K562 (cell line): Measurements from ENCODE around the gene CTNNA3. TPM values are rescaled to one million over a fixed set of nuclear protein-coding genes. Genes with fewer than 3 reads are reported as not detected.

Experiments used
- ATAC-seq: fragments of 200-7000 bp; cut with Tn5 transposase; 3 replicates; pipeline ENCODE4 v1.9.1; 2020; ENCODE audit warnings: moderate library complexity
- BruUV-seq: library from RNA; stranded (reverse); fragments of 400-500 nt; replicated peaks from 2 replicates; lab custom pipeline; 2021; lab: Mats Ljungman, UMichigan
- CTCF ChIA-PET: fragments of 300-600 bp; formaldehyde crosslinking; extraction: SDS; loops from one replicate; lab custom pipeline; 2021; ENCODE audit warnings: low intra/inter-chr PET ratio; lab: Yijun Ruan, JAX
- POLR2A ChIA-PET: fragments of 300-600, 350-650 bp; sonication (Branson Sonifier 250); formaldehyde crosslinking; extraction: SDS; loops from one replicate; lab custom pipeline; 2021; ENCODE audit warnings: antibody characterized with exemption, inconsistent platforms; lab: Yijun Ruan, JAX
- DNase-seq, 4 experiments: peaks; one replicate each; pipeline versions ENCODE4 v3.0.0 to v3.0.0-alpha.2; 2011 to 2018; ENCODE audit warnings: low spot score in 3 of 4, mixed read lengths in 3 of 4; ENCODE audit errors: extremely low read depth in 1 of 4
- FAIRE-seq: peaks from 2 replicates; lab custom pipeline; 2011; peaks lifted over from hg19 to GRCh38; lab: Jason Lieb, UNC
- H2AFZ ChIP-seq: 2 replicates; pipeline ENCODE4 v1.6.0; 2011; ENCODE audit warnings: low read depth, low read length, control low read depth, inconsistent platforms
- H3K27ac ChIP-seq: fragments of 200-600 bp; 3 replicates; pipeline ENCODE4 v1.8.0; 2011; ENCODE audit warnings: low read depth, mild to moderate bottlenecking, control low read depth, inconsistent platforms, low read length, moderate library complexity, mixed read lengths; ENCODE audit errors: extremely low read depth
- H3K27me3 ChIP-seq, 2 experiments: fragments of 300-600 bp in 1 of 2; 2 replicates in 1 of 2; 3 replicates in 1 of 2; pipeline versions ENCODE4 v1.6.0 to v1.8.0; 2011; ENCODE audit warnings: inconsistent platforms in 2 of 2, low read length in 2 of 2, mild to moderate bottlenecking in 1 of 2, mixed read lengths in 1 of 2, moderate library complexity in 1 of 2; ENCODE audit not compliant: control insufficient read depth in 2 of 2, insufficient read depth in 2 of 2
- H3K36me3 ChIP-seq: fragments of 300-600 bp; 3 replicates; pipeline ENCODE4 v1.8.0; 2011; ENCODE audit warnings: mild to moderate bottlenecking, low read length, inconsistent platforms; ENCODE audit not compliant: control insufficient read depth, insufficient read depth
- H3K4me1 ChIP-seq, 2 experiments: fragments of 200-600 bp in 1 of 2; replicated peaks in 1 of 2; 2 replicates in 1 of 2; 3 replicates in 1 of 2; pipeline versions ENCODE4 v1.5.1 to v1.8.0; 2011; ENCODE audit warnings: inconsistent platforms in 2 of 2, low read length in 2 of 2, mild to moderate bottlenecking in 1 of 2, mixed read lengths in 1 of 2, moderate library complexity in 1 of 2; ENCODE audit not compliant: control insufficient read depth in 2 of 2, insufficient read depth in 2 of 2
- H3K4me2 ChIP-seq: 2 replicates; pipeline ENCODE4 v1.6.1; 2011; ENCODE audit warnings: low read length, control low read depth, inconsistent platforms, mixed read lengths; ENCODE audit not compliant: insufficient read depth
- H3K4me3 ChIP-seq: fragments of 200-600 bp; sonication (generic), shearing (Covaris generic); 2 replicates; pipeline ENCODE4 v1.5.1; 2016; ENCODE audit warnings: control low read depth, inconsistent platforms
- H3K79me2 ChIP-seq: fragments of 200-600 bp; 3 replicates; pipeline ENCODE4 v1.8.0; 2011; ENCODE audit warnings: low read length, inconsistent platforms; ENCODE audit not compliant: control insufficient read depth, insufficient read depth
- H3K9ac ChIP-seq, 2 experiments: 2 replicates each; pipeline versions ENCODE4 v1.6.0 to v1.6.1; 2011; ENCODE audit warnings: low read depth in 2 of 2, low read length in 2 of 2, control low read depth in 1 of 2, inconsistent platforms in 1 of 2, mild to moderate bottlenecking in 1 of 2, mixed read lengths in 1 of 2; ENCODE audit not compliant: insufficient read depth in 1 of 2
- H3K9me1 ChIP-seq: one replicate; pipeline ENCODE4 v1.6.0; 2011; ENCODE audit warnings: inconsistent platforms, mild to moderate bottlenecking, low read length, moderate library complexity; ENCODE audit not compliant: control insufficient read depth, insufficient read depth
- H3K9me3 ChIP-seq: replicated peaks from 2 replicates; pipeline ENCODE4 v1.5.1; 2011; ENCODE audit warnings: low read depth, low read length, inconsistent platforms; ENCODE audit not compliant: control insufficient read depth, insufficient read depth
- H4K20me1 ChIP-seq: replicated peaks from 2 replicates; pipeline ENCODE4 v1.6.1; 2011; ENCODE audit warnings: low read length, inconsistent platforms, mixed read lengths; ENCODE audit not compliant: control insufficient read depth, insufficient read depth
- FOS ChIP-seq: IDR thresholded peaks from 3 replicates; pipeline ENCODE4 v1.6.1; 2011; ENCODE audit not compliant: insufficient read length; ENCODE audit errors: extremely low read depth
- GTF2F1 ChIP-seq: IDR thresholded peaks from 2 replicates; pipeline ENCODE4 v1.6.1; 2011; ENCODE audit warnings: low read depth, low read length, improper control_type of control experiment
- KLF10 ChIP-seq: fragments of 250-450 bp; sonication (Bioruptor Pico); IDR thresholded peaks from 2 replicates; pipeline ENCODE4 v1.6.1; 2021; ENCODE audit warnings: matching md5 sums
- NR3C1 ChIP-seq: sonication (generic); formaldehyde crosslinking; IDR thresholded peaks from 2 replicates; pipeline ENCODE4 v1.8.1; 2022; ENCODE audit warnings: missing genetic modification reagents
- PCBP1 ChIP-seq: fragments of 200-400 bp; formaldehyde crosslinking; IDR thresholded peaks from 2 replicates; pipeline ENCODE4 v1.6.1; 2018; ENCODE audit warnings: mild to moderate bottlenecking, low read depth, low read length; ENCODE audit not compliant: poor library complexity, severe bottlenecking
- PHF20 ChIP-seq: fragments of 450-650 bp; IDR thresholded peaks from 2 replicates; pipeline ENCODE4 v1.6.1; 2018; ENCODE audit not compliant: partially characterized antibody
- PYGO2 ChIP-seq: fragments of 450-650 bp; IDR thresholded peaks from 2 replicates; pipeline ENCODE4 v1.6.1; 2016; ENCODE audit warnings: mild to moderate bottlenecking, missing genetic modification characterization, moderate library complexity, missing compliant biosample characterization
- SAFB2 ChIP-seq: fragments of 200-400 bp; formaldehyde crosslinking; IDR thresholded peaks from 2 replicates; pipeline ENCODE4 v1.6.1; 2018; ENCODE audit warnings: borderline replicate concordance, low read length, low read depth, moderate library complexity; ENCODE audit not compliant: severe bottlenecking
- TEAD1 ChIP-seq, 2 experiments: fragments of 450-650 bp in 1 of 2; sonication (generic) in 1 of 2; formaldehyde crosslinking; IDR thresholded peaks; 2 replicates each; pipeline versions ENCODE4 v1.4.0 to v1.8.0; 2020 to 2022; ENCODE audit warnings: mild to moderate bottlenecking in 2 of 2, missing genetic modification reagents in 1 of 2
- TRIM28 ChIP-seq: fragments of 450-650 bp; IDR thresholded peaks from 2 replicates; pipeline ENCODE4 v1.6.1; 2017
- ZFPM2 ChIP-seq: fragments of 250-450 bp; sonication (Bioruptor Pico); IDR thresholded peaks from 2 replicates; pipeline ENCODE4 v1.5.1; 2022; ENCODE audit warnings: mild to moderate bottlenecking
- ZNF184 ChIP-seq: sonication (generic); formaldehyde crosslinking; IDR thresholded peaks from 2 replicates; pipeline ENCODE4 v1.5.0; 2020; ENCODE audit warnings: missing genetic modification reagents
- ZNF277 ChIP-seq: fragments of 250-450 bp; sonication (Bioruptor Pico); IDR thresholded peaks from 2 replicates; pipeline ENCODE4 v1.8.0; 2022; ENCODE audit warnings: inconsistent platforms, mild to moderate bottlenecking, moderate library complexity, borderline replicate concordance
- WGBS: fragments of 100-300 bp; shearing (Covaris generic); methylation state at CpG from one replicate; pipeline ENCODE4 v1.1.6; 2016; ENCODE audit warnings: low coverage, mixed read lengths; ENCODE audit not compliant: insufficient coverage; ENCODE audit errors: missing lambda C conversion rate; 5-methylcytosine and 5-hydroxymethylcytosine counted together
- in situ Hi-C: fragments of 300-500 bp; cut with MboI; formaldehyde crosslinking; loops from 4 replicates; pipeline ENCODE4 v1.15.0; 2018; ENCODE audit warnings: inconsistent platforms, mixed read lengths
- intact Hi-C: fragments of 100-400 bp; cut with micrococcal nuclease; formaldehyde crosslinking; loops from 2 replicates; pipeline ENCODE4 v1.14.2; 2022
- polyA plus RNA-seq, 8 experiments: library from polyadenylated mRNA; depleted of rRNA in 4 of 8; stranded (reverse) in 5 of 8; unstranded in 3 of 8; fragments of >200 nt; fragmentation: Nextera tagmentation in 2 of 8; fragmentation: Illumina TruSeq in 1 of 8; extraction: Ambion mirVana in 2 of 8; extraction: Trizol in 1 of 8; gene quantifications; 2 replicates each; pipeline versions ENCODE4 v1.2.1 to v1.2.3, GENCODE V29; 2011 to 2014; ENCODE audit warnings: inconsistent platforms in 1 of 8, missing spikeins in 1 of 8
- total RNA-seq, 7 experiments: library from RNA; depleted of rRNA in 6 of 7; stranded (reverse); fragments of >200 nt in 6 of 7; fragmentation: Illumina TruSeq in 2 of 7; extraction: Trizol in 2 of 7; gene quantifications; 2 replicates each; pipeline versions ENCODE4 v1.2.1 to v1.2.3, GENCODE V29; 2011 to 2021; ENCODE audit warnings: low replicate concordance in 1 of 7
- TF ChIP-seq, protein P1 (sequence below): fragments of 450-650 bp; formaldehyde crosslinking; IDR thresholded peaks from 2 replicates; pipeline ENCODE4 v1.4.0; 2022; ENCODE audit warnings: missing genetic modification characterization

The CTNNA3 gene
- total and polyA plus RNA-seq, 9 of the 15 experiments (the other 6 are each of a cell fraction or from before 2014, with no cell fraction given), result 0.04 TPM; not detected in 8

DNA sequence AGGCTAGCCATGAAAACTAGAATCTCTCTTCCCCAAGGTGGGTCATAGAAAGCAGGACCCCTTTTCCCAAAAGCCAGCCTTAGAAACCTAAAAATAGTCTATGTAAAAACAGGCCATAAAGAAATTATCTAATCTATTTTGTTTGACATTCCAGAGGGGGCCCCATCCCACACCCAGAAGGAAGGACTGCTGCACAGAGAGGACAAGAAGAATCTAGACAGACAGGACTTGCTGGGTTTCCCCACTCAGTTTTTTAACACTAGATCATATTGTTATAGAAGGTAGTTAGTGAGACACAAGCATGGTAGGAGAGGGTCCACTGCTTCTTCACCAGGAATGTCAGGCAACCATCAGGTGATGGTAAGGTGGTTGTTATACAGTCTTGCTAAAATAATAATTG, 413.1 kb downstream of the CTNNA3 start (continued):
- no peak for TF ChIP-seq PCBP1
- TF ChIP-seq GTF2F1, result no peak
- no peak for TF ChIP-seq FOS
- TF ChIP-seq, protein P1, sequence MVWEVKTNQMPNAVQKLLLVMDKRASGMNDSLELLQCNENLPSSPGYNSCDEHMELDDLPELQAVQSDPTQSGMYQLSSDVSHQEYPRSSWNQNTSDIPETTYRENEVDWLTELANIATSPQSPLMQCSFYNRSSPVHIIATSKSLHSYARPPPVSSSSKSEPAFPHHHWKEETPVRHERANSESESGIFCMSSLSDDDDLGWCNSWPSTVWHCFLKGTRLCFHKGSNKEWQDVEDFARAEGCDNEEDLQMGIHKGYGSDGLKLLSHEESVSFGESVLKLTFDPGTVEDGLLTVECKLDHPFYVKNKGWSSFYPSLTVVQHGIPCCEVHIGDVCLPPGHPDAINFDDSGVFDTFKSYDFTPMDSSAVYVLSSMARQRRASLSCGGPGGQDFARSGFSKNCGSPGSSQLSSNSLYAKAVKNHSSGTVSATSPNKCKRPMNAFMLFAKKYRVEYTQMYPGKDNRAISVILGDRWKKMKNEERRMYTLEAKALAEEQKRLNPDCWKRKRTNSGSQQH (CRISPR knock-in tag), result no peak
- TF ChIP-seq TEAD1 (CRISPR knock-in tag; IDR thresholded peaks at IDR 0.05), result no peak

DNA sequence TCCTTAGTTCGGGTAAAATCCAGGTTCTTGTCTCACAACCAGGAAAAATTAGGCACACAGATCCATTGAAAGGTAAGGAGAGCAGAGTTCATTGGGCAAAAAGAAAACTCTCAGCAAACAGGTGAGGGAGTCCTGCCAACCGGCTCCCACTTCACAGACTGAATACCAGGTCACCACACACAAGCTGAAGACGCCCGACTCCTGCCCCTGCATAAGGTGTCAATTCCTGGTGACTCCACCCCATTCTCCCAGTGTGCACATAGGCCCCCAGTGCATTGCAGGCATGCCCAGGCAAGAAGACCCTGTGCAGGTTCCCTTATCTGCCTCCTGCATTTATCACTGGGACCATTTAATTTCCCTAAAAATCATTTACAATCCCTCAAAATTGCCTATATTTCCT, 415.6 kb downstream of the CTNNA3 start:
- no TSS peak for BruUV-seq
- in situ Hi-C loops, result no loop called here
- Histone ChIP-seq H3K4me1 (no peaks in the 10 kb centered on the region), H4K20me1 (no peaks in the 10 kb centered on the region), H2AFZ (no peak overlapping the region), H3K9me1 (no peaks in the 10 kb centered on the region), H3K36me3 (no peaks in the 10 kb centered on the region), H3K9ac (no peak overlapping the region), H3K9me3 (no peaks in the 10 kb centered on the region), H3K79me2 (no peaks in the 10 kb centered on the region), H3K4me3 (no peak overlapping the region), H3K4me2 (no peak overlapping the region), H3K27me3 (no peaks in the 10 kb centered on the region), H3K27ac (no peak overlapping the region)
- WGBS, result 2% methylated on average over 4 of the region's 4 CpGs
- no peak for ATAC-seq
- intact Hi-C loops, result no loop called here
- POLR2A ChIA-PET, result no interaction called here
- DNase-seq, result no peak
- FAIRE-seq, result no peak
- CTCF ChIA-PET, result no interaction called here
- TF ChIP-seq ZNF184 (no peak), NR3C1 (CRISPR knock-in tag) (no peak), PHF20 (no peak), ZNF277 (CRISPR knock-in tag) (no peak), TRIM28 (no peak), SAFB2 (no peak), ZFPM2 (CRISPR knock-in tag) (no peak), KLF10 (CRISPR knock-in tag) (no peak), PYGO2 (tag) (no peak)
